Measurements from ENCODE around the gene SPDYE9.
"Not testable (repeated sequence)": the region's sequence is repeated elsewhere in the genome, so short reads cannot be mapped to it uniquely, and the experiment has no call there.

DNA sequence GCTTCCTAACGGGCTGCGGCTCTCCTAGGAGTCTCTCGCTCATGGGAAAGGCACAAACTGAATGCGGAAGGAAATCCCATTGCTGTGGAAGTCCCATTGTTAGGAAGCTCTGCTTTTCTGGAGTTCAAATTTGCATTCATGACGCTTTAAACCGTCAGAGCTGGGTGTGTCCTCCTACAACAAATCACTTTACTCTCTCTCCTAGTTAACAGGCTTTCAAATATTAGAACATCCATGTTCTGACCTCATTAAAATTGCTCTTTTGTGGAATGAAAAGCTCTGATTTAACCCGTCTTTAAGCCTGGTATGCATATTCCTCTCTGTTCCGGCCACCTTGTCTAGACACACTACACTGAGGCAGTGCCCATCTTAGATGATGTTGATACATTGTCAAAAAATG is 28.0 kb downstream of the SPDYE9 start, which contains the start of gene SPDYE11:
- TF ChIP-seq, protein P1, sequence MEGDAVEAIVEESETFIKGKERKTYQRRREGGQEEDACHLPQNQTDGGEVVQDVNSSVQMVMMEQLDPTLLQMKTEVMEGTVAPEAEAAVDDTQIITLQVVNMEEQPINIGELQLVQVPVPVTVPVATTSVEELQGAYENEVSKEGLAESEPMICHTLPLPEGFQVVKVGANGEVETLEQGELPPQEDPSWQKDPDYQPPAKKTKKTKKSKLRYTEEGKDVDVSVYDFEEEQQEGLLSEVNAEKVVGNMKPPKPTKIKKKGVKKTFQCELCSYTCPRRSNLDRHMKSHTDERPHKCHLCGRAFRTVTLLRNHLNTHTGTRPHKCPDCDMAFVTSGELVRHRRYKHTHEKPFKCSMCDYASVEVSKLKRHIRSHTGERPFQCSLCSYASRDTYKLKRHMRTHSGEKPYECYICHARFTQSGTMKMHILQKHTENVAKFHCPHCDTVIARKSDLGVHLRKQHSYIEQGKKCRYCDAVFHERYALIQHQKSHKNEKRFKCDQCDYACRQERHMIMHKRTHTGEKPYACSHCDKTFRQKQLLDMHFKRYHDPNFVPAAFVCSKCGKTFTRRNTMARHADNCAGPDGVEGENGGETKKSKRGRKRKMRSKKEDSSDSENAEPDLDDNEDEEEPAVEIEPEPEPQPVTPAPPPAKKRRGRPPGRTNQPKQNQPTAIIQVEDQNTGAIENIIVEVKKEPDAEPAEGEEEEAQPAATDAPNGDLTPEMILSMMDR (IDR thresholded peaks at IDR 0.05) = not testable (repeated sequence)
- not testable (repeated sequence) for TF ChIP-seq POLR2A (IDR thresholded peaks at IDR 0.05)
